A549 (cell line): ENCODE results near the gene HP1BP3. TPM values are rescaled to one million over a fixed set of nuclear protein-coding genes. Genes with fewer than 3 reads are reported as not detected.

ENCODE experiments used
- ATAC-seq, 2 experiments: fragments of 200-7000 bp in 1 of 2; fragments of >200 bp in 1 of 2; cut with Nextera tagmentation in 1 of 2; cut with Tn5 transposase in 1 of 2; 3 replicates each; pipeline versions ENCODE4 v1.8.0 to v1.9.1; 2018 to 2020; ENCODE audit warnings: mild to moderate bottlenecking in 1 of 2, moderate library complexity in 1 of 2
- CTCF ChIA-PET: fragments of 300-600 bp; sonication (Branson Sonifier 250); formaldehyde crosslinking; extraction: SDS; loops from one replicate; lab custom pipeline; 2021; ENCODE audit warnings: antibody characterized with exemption, inconsistent platforms; lab: Yijun Ruan, JAX
- POLR2A ChIA-PET: fragments of 350-600 bp; formaldehyde crosslinking; extraction: SDS; loops from one replicate; lab custom pipeline; 2021; ENCODE audit warnings: antibody characterized with exemption, inconsistent platforms; lab: Yijun Ruan, JAX
- DNase-seq, 2 experiments: peaks; one replicate each; pipeline versions ENCODE4 v3.0.0 to v3.0.0-alpha.2; 2011 to 2016; ENCODE audit warnings: low read depth in 1 of 2, low spot score in 1 of 2
- FAIRE-seq: peaks from 2 replicates; lab custom pipeline; 2011; peaks lifted over from hg19 to GRCh38; lab: Jason Lieb, UNC
- H3K27ac ChIP-seq, 2 experiments: fragments of >200 bp; sonication (Bioruptor Twin); formaldehyde crosslinking; 3 replicates each; pipeline ENCODE4 v1.5.1; 2016 to 2017
- H3K4me1 ChIP-seq: fragments of >200 bp; sonication (Bioruptor Twin); formaldehyde crosslinking; 3 replicates; pipeline ENCODE4 v1.6.1; 2016
- H3K4me2 ChIP-seq: fragments of >200 bp; sonication (Bioruptor Twin); formaldehyde crosslinking; 3 replicates; pipeline ENCODE4 v1.6.1; 2016
- H3K4me3 ChIP-seq: fragments of >200 bp; sonication (Bioruptor Twin); formaldehyde crosslinking; 3 replicates; pipeline ENCODE4 v1.5.1; 2016
- H3K9me3 ChIP-seq: fragments of >200 bp; sonication (Bioruptor Twin); formaldehyde crosslinking; 3 replicates; pipeline ENCODE4 v1.6.1; 2016
- ATOH8 ChIP-seq: fragments of 250-450 bp; sonication (Bioruptor Pico); IDR thresholded peaks from 2 replicates; pipeline ENCODE4 v1.5.0; 2020; ENCODE audit warnings: low read depth, mild to moderate bottlenecking, moderate library complexity
- CBX2 ChIP-seq: fragments of 200-600 bp; sonication (generic); IDR thresholded peaks from 2 replicates; pipeline ENCODE4 v1.6.1; 2016; ENCODE audit warnings: low read depth, mild to moderate bottlenecking, borderline replicate concordance
- CHD2 ChIP-seq: fragments of 150-350 bp; IDR thresholded peaks from 2 replicates; pipeline ENCODE4 v1.6.1; 2014; ENCODE audit warnings: low read length; ENCODE audit not compliant: partially characterized antibody
- CHD4 ChIP-seq: fragments of 200-600 bp; sonication (generic); IDR thresholded peaks from 2 replicates; pipeline ENCODE4 v1.6.1; 2016; ENCODE audit warnings: antibody characterized with exemption, mild to moderate bottlenecking, borderline replicate concordance
- CTCF ChIP-seq: fragments of >200 bp; sonication (Bioruptor Twin); formaldehyde crosslinking; IDR thresholded peaks from 3 replicates; pipeline ENCODE4 v1.5.1; 2016
- EHF ChIP-seq: fragments of 250-450 bp; sonication (Bioruptor Pico); IDR thresholded peaks from 2 replicates; pipeline ENCODE4 v1.5.0; 2020; ENCODE audit warnings: mild to moderate bottlenecking
- EHMT2 ChIP-seq: fragments of 200-600 bp; sonication (generic); IDR thresholded peaks from 2 replicates; pipeline ENCODE4 v1.6.1; 2016; ENCODE audit warnings: antibody characterized with exemption, low read depth, mild to moderate bottlenecking, moderate library complexity
- GATA3 ChIP-seq: IDR thresholded peaks from 2 replicates; pipeline ENCODE4 v1.6.1; 2012; ENCODE audit warnings: borderline replicate concordance
- HMGXB4 ChIP-seq: fragments of 250-450 bp; sonication (Bioruptor Pico); IDR thresholded peaks from 2 replicates; pipeline ENCODE4 v1.5.0; 2021; ENCODE audit warnings: mild to moderate bottlenecking, moderate library complexity, borderline replicate concordance
- JUN ChIP-seq, 2 experiments: fragments of >200 bp; sonication (Bioruptor Twin); formaldehyde crosslinking; IDR thresholded peaks; 2 replicates in 1 of 2; 3 replicates in 1 of 2; pipeline ENCODE4 v1.6.1; 2016 to 2017
- MYC ChIP-seq: IDR thresholded peaks from 2 replicates; pipeline ENCODE4 v1.6.1; 2012; ENCODE audit warnings: mild to moderate bottlenecking, inconsistent platforms, low read length, improper control_type of control experiment, borderline replicate concordance
- PHF8 ChIP-seq: fragments of 200-600 bp; sonication (generic); IDR thresholded peaks from 2 replicates; pipeline ENCODE4 v1.6.1; 2016; ENCODE audit warnings: low read depth, mild to moderate bottlenecking, antibody characterized with exemption, moderate library complexity, borderline replicate concordance
- POLR2A ChIP-seq: IDR thresholded peaks from 2 replicates; pipeline ENCODE4 v1.6.1; 2012; ENCODE audit warnings: mild to moderate bottlenecking, low read length
- POLR2AphosphoS2 ChIP-seq: conservative IDR thresholded peaks from 2 replicates; pipeline ENCODE4 v1.6.1; 2012; ENCODE audit warnings: low read length, improper control_type of control experiment, inconsistent platforms
- RARB ChIP-seq: fragments of 250-450 bp; sonication (Bioruptor Pico); IDR thresholded peaks from 2 replicates; pipeline ENCODE4 v1.8.0; 2021; ENCODE audit warnings: mild to moderate bottlenecking, moderate library complexity
- RFX5 ChIP-seq: fragments of 450-650 bp; IDR thresholded peaks from 2 replicates; pipeline ENCODE4 v1.7.1; 2014; ENCODE audit warnings: antibody characterized with exemption, mild to moderate bottlenecking, moderate library complexity
- SMC3 ChIP-seq: fragments of >200 bp; sonication (Bioruptor Twin); formaldehyde crosslinking; IDR thresholded peaks from 3 replicates; pipeline ENCODE4 v1.6.1; 2018; ENCODE audit warnings: inconsistent platforms
- TFCP2L1 ChIP-seq: fragments of 250-450 bp; sonication (Bioruptor Pico); IDR thresholded peaks from 2 replicates; pipeline ENCODE4 v1.5.0; 2021; ENCODE audit warnings: mild to moderate bottlenecking
- USF2 ChIP-seq: fragments of 450-650 bp; IDR thresholded peaks from 2 replicates; pipeline ENCODE4 v1.6.1; 2014; ENCODE audit warnings: antibody characterized with exemption
- ZFP36 ChIP-seq: fragments of 450-650 bp; IDR thresholded peaks from 2 replicates; pipeline ENCODE4 v1.6.1; 2014; ENCODE audit warnings: borderline replicate concordance; ENCODE audit not compliant: partially characterized antibody
- ZNF302 ChIP-seq: fragments of 250-450 bp; sonication (Bioruptor Pico); IDR thresholded peaks from 2 replicates; pipeline ENCODE4 v1.9.0; 2021; ENCODE audit warnings: inconsistent platforms, mild to moderate bottlenecking, moderate library complexity
- whole genome bisulfite sequencing: methylation state at CpG from one replicate; pipeline ENCODE4 v1.1.6; 2017; ENCODE audit errors: missing lambda C conversion rate; 5-methylcytosine and 5-hydroxymethylcytosine counted together
- polyA plus RNA-seq, 4 experiments: library from polyadenylated mRNA; depleted of rRNA in 3 of 4; stranded (reverse); fragments of >200 nt; fragmentation: RNase III in 1 of 4; extraction: RNeasy Plus Mini Kit Qiagen cat#74134 plus additional on column Dnase treatment in 1 of 4; gene quantifications; 2 replicates in 3 of 4; 3 replicates in 1 of 4; pipeline ENCODE4 v1.2.3, GENCODE V29; 2011 to 2017

HP1BP3 gene
- polyA plus RNA-seq, 2 of the 4 experiments (the other 2 are of a cell fraction): 159 to 214 TPM

- no peak overlapping the region for H3K4me3 ChIP-seq
- H3K27ac ChIP-seq: no peak overlapping the region
- FAIRE-seq: no peak
- no peaks in the 10 kb centered on the region for H3K4me1 ChIP-seq
- 96% methylated on average over 3 of the region's 3 CpGs for WGBS
- ChIA-PET POLR2A (no interaction called here), CTCF (no interaction called here)
- no peak overlapping the region for H3K4me2 ChIP-seq
- H3K9me3 ChIP-seq: no peaks in the 10 kb centered on the region
- no peak for ATAC-seq
- TF ChIP-seq EHF (CRISPR knock-in tag): no peak
- no peak for TF ChIP-seq CHD4
- no peak for TF ChIP-seq ZNF302 (CRISPR knock-in tag)
- TF ChIP-seq USF2: no peak
- no peak for DNase-seq
These were observed 77.2 kb downstream of the HP1BP3 start for GRCh38 chr1:20709868-20710267.

- Histone ChIP-seq H3K9me3 (no peaks in the 10 kb centered on the region), H3K4me3 (no peak overlapping the region), H3K4me1 (no peaks in the 10 kb centered on the region), H3K27ac (no peak overlapping the region), H3K4me2 (no peak overlapping the region)
- FAIRE-seq: no peak
- 86% methylated on average over 4 of the region's 5 CpGs for WGBS
- DNase-seq: no peak
- CTCF ChIA-PET: interaction anchor here (0.8 to 3.1 kb wide), 2 partner anchors 10 to 11 kb away, joined by 3 to 24 read pairs; no protein-coding TSS in a partner anchor
- POLR2A ChIA-PET: no interaction called here
- ATAC-seq: no peak
- TF ChIP-seq PHF8 (no peak), TFCP2L1 (CRISPR knock-in tag) (no peak), RFX5 (no peak), EHMT2 (no peak), MYC (no peak), CHD2 (no peak), SMC3 (no peak), ZFP36 (no peak), POLR2AphosphoS2 (no peak), CBX2 (no peak), HMGXB4 (CRISPR knock-in tag) (no peak), JUN (IDR thresholded peaks at IDR 0.05) (no peak), CHD4 (no peak), GATA3 (no peak), ZNF302 (CRISPR knock-in tag) (no peak), ATOH8 (CRISPR knock-in tag) (no peak), RARB (CRISPR knock-in tag) (no peak), POLR2A (no peak), CTCF (no peak)
These were observed 78.2 kb downstream of the HP1BP3 start for GRCh38 chr1:20708891-20709290.
